ENCODE data around the gene MAST3. TPM values are rescaled to one million over a fixed set of nuclear protein-coding genes. Genes with fewer than 3 reads are reported as not detected.

MAST3 gene
- total and polyA plus RNA-seq, 2 of the 13 experiments (the other 11 are each of a cell fraction or from before 2014, with no cell fraction given), result 4.1 to 4.6 TPM

- TF ChIP-seq HMGXB4 (CRISPR knock-in tag; IDR thresholded peaks at IDR 0.05; ENCODE audit: borderline replicate concordance in 1 of 2, low read depth in 1 of 2) (no peak), ZFP90 (CRISPR knock-in tag; IDR thresholded peaks at IDR 0.05; ENCODE audit: borderline replicate concordance) (no peak), JDP2 (CRISPR knock-in tag; IDR thresholded peaks at IDR 0.05; ENCODE audit: borderline replicate concordance) (no peak), DMTF1 (CRISPR knock-in tag; IDR thresholded peaks at IDR 0.05) (no peak), MXD1 (CRISPR knock-in tag; IDR thresholded peaks at IDR 0.05) (no peak), NFYB (CRISPR knock-in tag; IDR thresholded peaks at IDR 0.05) (peak; percentile 86), KDM2A (CRISPR knock-in tag; IDR thresholded peaks at IDR 0.05; ENCODE audit: borderline replicate concordance, low read depth) (peak; percentile 56; the same call in 1 of the 2 replicates), THAP8 (CRISPR knock-in tag; IDR thresholded peaks at IDR 0.05; ENCODE audit: borderline replicate concordance) (no peak), ZNF7 (CRISPR knock-in tag; IDR thresholded peaks at IDR 0.05) (no peak), GPN1 (CRISPR knock-in tag; IDR thresholded peaks at IDR 0.05; ENCODE audit: borderline replicate concordance) (no peak), ZNF615 (CRISPR knock-in tag; IDR thresholded peaks at IDR 0.05; ENCODE audit: borderline replicate concordance) (no peak), MXI1 (IDR thresholded peaks at IDR 0.05; ENCODE audit: borderline replicate concordance, low read depth, low read length) (peak; percentile 78; the same call in 1 of the 3 replicates), ASH2L (IDR thresholded peaks at IDR 0.05; ENCODE audit: insufficient read length, low read depth, low read length) (no peak), MEIS1 (CRISPR knock-in tag; IDR thresholded peaks at IDR 0.05; ENCODE audit: borderline replicate concordance) (no peak), SIX1 (CRISPR knock-in tag; IDR thresholded peaks at IDR 0.05; ENCODE audit: borderline replicate concordance) (no peak), YEATS4 (CRISPR knock-in tag; IDR thresholded peaks at IDR 0.05; ENCODE audit: borderline replicate concordance) (no peak), TCF7L2 (IDR thresholded peaks at IDR 0.05; ENCODE audit: low read depth, low read length) (no peak), EP300 (IDR thresholded peaks at IDR 0.05; ENCODE audit: low read depth in 2 of 2, low read length in 2 of 2) (no peak), EP300 (CRISPR knock-in tag; IDR thresholded peaks at IDR 0.05; ENCODE audit: borderline replicate concordance) (no peak), CC2D1A (CRISPR knock-in tag; IDR thresholded peaks at IDR 0.05) (no peak), REPIN1 (CRISPR knock-in tag; IDR thresholded peaks at IDR 0.05; ENCODE audit: borderline replicate concordance, low read depth) (no peak), NR2F1 (CRISPR knock-in tag; IDR thresholded peaks at IDR 0.05) (peak; percentile 75 to 80), ZNF557 (CRISPR knock-in tag; IDR thresholded peaks at IDR 0.05) (no peak), ZBTB1 (CRISPR knock-in tag; IDR thresholded peaks at IDR 0.05; ENCODE audit: borderline replicate concordance) (no peak)
These were observed 3.1 kb downstream of the MAST3 start (continued) for GRCh38 chr19:18100710-18101109.

Measured in HepG2 (cell line).